GM18526 (cell line): ENCODE measurements around the gene PPP2R2C.

Experiments used
- POLR2A ChIP-seq: IDR thresholded peaks from 3 replicates; pipeline ENCODE4 v1.6.1; 2011; ENCODE audit not compliant: insufficient read length; ENCODE audit errors: extremely low read depth

The PPP2R2C gene

DNA sequence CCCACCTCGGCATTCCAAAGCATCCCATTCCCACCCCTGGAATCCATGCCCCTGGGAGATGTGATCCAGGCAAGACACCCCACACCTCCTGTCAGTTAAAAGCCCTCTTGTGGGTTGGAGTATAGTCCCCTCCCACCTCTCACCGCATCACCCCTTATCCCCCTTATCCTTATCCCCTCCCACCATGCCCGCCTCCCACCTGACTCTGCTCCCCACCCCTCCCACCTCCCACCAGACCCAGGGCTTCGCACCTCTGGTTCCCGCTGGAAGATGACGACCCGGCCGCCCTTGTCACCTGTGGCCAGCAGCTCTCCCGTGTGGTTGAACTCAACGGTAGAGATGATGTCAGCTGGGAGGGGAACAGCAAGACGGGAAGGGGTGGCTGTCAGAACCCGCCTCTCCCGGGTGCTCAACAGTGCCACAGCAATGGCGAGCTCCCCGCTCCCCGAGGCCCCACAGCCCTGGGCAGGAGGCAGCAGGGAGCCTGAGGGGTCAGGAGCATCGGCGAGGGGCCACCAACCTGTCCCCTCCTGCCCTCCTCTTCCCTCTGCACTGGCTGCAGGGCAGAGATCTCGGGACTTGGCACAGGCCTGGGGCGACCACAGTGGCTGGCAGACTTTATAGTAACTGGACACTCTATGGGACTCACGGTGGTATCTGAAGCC, 91.5 kb downstream of the PPP2R2C start:
- TF ChIP-seq POLR2A, result no peak

DNA sequence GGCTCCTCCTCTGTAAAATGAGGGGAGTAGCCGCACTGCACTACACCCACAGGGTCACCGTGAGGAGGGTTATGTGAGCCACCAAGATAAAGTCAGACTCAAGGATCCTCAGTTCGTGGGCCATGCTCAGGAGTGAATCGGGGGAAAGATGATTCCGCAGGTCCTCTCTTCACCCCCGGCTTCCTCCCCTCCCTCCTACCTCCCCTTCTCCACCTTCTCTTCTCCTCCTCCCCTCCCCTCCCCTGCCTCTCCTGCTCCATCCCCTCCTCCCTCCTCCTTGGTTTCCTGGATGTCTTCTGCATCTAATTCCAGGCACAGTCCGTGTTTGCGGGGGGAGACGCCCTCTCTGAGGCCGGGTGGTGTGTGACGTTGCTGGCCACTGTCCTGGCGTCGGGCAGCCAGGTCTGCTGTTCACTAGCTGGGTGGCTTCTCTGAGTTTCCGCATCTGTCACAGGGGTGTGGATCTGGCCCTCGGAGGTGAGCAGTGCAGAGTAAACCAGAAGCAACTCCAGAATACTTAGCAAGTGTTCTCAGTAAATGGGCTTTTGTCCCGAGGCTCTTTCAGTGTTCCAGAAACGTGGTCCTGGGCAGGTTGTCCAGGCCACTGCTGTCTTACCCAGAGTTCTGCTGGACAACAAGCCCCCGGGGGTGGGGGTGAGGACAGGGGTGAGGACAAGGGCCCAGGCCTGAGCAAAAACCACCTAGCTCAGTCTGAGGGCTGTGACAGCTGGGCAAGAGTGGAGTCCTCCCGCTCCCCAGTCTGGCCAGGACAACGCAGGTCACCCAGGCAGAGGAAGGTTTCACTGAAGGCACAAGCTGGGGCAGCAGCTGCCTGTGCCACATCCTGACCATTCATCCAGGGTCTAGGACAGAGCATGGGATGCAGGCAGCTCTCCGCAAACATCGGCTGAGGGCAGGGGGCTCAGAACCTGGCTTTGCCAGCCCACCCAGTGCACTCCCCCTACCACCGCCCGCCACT, 92.4 kb downstream of the PPP2R2C start:
- no peak for TF ChIP-seq POLR2A

DNA sequence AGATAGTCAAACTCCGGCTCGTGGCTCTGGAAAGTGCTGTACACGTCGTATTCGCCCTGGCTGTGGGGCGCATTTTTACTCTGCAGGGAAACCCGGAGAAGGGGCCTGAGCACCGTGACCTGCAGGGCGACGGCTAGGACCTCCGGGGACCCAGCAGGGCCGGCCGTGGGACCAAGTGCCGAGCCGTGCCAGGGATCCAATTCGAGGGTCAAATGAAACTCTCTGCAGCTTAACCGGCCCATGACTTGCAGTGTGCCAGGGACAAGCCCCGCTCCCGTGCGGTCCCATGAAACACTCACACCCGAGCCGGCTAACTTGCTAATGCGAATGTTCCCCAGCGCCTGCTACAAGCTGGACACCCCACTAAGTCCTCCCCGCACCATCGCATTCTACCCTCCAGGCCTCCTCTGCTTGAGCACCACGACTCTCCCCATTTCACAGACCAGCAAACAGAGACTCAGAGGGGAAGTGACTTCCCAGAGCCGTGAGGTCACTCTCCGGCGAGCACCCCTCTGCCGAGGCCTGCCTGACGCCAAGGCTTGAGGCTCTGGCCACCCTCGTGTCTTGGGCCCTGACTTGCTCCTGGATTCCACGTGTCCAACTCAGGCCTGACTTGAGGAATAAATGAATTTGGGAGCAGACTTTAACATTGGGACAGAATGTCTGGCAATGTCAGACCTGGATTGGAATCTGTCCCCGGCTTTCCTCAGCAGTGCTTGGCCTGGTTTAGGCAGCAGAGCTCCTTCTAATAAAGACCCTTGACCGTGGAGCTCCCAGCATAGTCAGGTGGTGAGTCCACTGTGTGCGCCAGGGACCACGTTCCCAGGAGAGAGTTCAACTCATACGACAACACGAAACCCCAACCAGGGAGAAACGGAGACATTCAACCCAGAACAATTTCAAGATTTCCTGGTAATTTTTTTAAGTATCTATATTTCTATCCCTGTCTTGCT, 93.6 kb downstream of the PPP2R2C start:
- no peak for TF ChIP-seq POLR2A

GRCh38 chr4:6377626-6378492, 94.6 kb downstream of the PPP2R2C start:
- no peak for TF ChIP-seq POLR2A

DNA sequence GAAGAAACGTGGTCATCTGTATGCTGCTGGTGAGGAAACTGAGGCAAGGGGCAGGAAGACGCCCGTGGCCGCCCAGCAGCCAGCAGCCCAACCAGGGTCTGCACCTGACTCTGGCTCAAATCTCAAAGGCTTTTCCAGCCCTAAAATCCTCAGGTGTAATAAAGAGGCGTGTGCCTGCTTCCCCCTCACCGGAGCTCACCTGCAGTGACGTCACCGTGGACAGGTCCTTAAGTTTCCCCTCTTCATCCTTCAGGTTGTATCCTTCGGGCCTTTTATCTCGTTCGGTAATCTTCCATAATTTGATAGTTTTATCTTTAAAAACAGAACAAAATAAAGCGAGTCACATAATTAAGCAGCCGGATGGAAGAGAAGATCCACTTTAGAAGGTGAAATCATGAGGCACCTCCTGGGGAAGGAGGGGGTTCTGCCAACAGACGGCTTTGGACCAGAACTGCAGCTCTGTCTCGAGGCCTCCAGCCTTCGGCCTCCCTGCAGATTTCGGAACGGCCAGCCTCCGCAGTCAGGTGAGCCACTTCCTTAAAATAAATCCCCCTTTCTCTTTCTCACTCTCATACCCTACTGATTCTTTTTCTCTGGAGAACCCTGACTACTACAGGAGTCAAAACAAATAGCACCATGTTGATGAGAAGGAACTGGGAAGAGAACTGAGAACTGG, 96.7 kb downstream of the PPP2R2C start:
- no peak for TF ChIP-seq POLR2A

GRCh38 chr4:6374575-6374974, 97.8 kb downstream of the PPP2R2C start:
- TF ChIP-seq POLR2A, result no peak

- TF ChIP-seq POLR2A, result no peak
Observed at GRCh38 chr4:6373541-6374410, 98.6 kb downstream of the PPP2R2C start.

GRCh38 chr4:6372649-6373525, 99.5 kb downstream of the PPP2R2C start:
- TF ChIP-seq POLR2A, result no peak

- TF ChIP-seq POLR2A, result no peak
Observed at GRCh38 chr4:6371812-6372211, 100.6 kb downstream of the PPP2R2C start.

DNA sequence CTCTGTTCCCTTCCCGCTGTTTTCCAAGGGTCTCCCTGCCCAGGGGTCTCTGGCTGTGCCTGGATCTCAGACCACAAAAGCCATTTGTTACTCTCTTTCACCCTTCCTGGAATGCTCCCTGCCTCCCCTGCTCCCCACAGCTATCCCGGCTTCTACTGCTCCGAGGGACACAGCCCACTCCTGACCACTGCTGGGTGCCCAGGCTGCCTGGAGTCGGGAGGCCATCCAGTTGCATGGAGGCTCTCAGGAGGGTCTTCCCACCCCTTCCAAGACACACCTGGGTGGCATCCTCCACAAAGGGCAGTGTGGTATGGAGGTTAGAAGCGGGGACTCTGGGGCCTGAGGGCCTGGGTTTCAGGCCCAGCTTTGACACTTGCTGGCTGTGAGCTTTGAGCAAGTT, 101.1 kb downstream of the PPP2R2C start:
- TF ChIP-seq POLR2A, result no peak

DNA sequence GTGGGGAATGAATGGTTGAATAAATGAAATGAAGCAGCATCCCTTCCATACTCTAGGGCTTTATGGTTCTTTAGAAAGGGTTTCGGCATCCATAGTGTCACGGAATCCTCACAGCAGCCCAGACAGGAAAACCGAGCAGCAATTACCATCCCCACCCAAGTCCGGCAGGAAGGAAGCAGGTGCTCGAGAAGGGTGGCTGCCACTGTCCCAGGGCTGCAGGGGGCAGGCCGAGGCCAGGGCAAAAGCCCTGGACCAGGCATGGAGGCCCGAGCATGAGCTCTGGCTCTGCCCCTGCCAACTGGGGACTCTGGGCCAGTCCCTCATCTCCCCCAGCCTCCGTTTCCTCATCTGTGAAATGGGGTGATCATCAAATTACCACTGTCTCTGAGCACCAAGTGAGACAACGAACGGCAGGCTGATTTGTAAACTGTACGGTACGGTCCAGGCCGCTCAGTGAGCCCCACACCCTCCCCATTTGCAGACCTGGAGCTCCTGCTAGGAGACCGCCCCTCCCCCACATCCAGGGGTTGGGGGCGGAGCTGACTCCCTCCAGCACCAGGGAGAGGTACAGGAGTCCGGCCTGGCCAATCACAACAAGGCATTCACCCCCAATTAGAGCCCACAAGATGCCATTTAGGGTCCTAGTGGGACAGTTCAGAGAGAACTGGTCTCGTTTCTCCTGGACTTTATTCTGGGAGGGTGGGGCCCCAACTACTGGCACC, 102.3 kb downstream of the PPP2R2C start:
- TF ChIP-seq POLR2A, result no peak
